ENCODE results near the gene COMT. TPM values are rescaled to one million over a fixed set of nuclear protein-coding genes. Genes with fewer than 3 reads are reported as not detected.

COMT gene
- total and polyA plus RNA-seq, 4 donors = 75.3 to 430 (median 146) TPM

DNA sequence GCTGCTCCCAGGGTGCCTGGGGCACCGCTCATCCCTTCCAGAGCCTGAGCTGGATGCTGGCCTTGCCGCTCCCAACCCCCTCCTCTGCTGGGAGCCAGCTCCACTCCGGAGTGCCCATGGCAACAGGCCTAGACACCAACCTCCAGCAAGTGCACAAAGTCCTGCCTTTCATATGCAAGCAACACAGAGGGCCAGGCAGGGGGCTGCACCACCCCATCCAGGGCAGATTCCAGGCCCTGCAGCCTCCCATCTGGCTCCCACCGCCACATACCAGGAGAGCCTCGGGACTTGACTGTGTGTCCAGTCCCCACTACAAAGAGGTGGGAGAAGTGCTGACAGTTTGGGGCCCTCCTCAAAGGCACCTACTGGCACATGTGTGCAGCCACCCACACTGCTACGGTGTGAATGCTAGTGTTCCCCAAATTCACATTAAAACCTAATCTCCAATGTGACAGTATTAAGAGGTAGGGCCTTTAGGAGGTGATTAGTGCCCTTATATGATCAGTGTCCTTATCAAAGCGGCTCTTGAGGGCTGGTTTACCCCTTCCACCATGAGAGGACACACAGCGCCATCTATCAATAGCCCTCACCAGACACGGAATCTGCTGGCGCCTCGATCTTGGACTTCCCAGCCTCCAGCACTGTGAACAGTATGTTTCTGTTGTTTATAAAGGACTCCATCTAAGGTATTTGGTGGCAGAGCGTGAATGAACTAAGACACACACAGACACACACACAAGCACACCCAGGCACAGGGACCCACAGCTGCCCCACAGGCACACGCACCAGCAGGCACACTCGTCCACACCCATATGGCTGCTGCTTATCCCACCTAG is 58.9 kb downstream of the COMT start:
- DNase-seq (ENCODE audit: low spot score) = no peak
- no peak overlapping the region for H3K9ac ChIP-seq (ENCODE audit: low read depth in 1 of 2, low read length in 2 of 2)
- H3K4me1 ChIP-seq (ENCODE audit: control insufficient read depth in 4 of 4, insufficient read depth in 4 of 4, low read length in 3 of 4) = peaks cover 10 to 45% (median 33%) of the 10 kb centered on the region in 4 donors
- H3K4me3 ChIP-seq (ENCODE audit: low read depth in 1 of 3, low read length in 3 of 3) = no peak overlapping the region
- no peaks in the 10 kb centered on the region for H3K9me3 ChIP-seq (ENCODE audit: control insufficient read depth in 4 of 4, low read length in 3 of 4)
- peak; percentile 13 for TF ChIP-seq HNF4G (IDR thresholded peaks at IDR 0.05)
- TF ChIP-seq RXRA (IDR thresholded peaks at IDR 0.05) = no peak
- TF ChIP-seq RAD21 (IDR thresholded peaks at IDR 0.05) = no peak
- peak; percentile 43 to 53 for TF ChIP-seq HNF4A (conservative IDR thresholded peaks at IDR 0.05)
- TF ChIP-seq, protein P1, sequence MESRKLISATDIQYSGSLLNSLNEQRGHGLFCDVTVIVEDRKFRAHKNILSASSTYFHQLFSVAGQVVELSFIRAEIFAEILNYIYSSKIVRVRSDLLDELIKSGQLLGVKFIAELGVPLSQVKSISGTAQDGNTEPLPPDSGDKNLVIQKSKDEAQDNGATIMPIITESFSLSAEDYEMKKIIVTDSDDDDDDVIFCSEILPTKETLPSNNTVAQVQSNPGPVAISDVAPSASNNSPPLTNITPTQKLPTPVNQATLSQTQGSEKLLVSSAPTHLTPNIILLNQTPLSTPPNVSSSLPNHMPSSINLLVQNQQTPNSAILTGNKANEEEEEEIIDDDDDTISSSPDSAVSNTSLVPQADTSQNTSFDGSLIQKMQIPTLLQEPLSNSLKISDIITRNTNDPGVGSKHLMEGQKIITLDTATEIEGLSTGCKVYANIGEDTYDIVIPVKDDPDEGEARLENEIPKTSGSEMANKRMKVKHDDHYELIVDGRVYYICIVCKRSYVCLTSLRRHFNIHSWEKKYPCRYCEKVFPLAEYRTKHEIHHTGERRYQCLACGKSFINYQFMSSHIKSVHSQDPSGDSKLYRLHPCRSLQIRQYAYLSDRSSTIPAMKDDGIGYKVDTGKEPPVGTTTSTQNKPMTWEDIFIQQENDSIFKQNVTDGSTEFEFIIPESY (IDR thresholded peaks at IDR 0.05) = no peak
- TF ChIP-seq SP1 (IDR thresholded peaks at IDR 0.05) = peak; percentile 45
- no peaks in the 10 kb centered on the region for H3K27me3 ChIP-seq (ENCODE audit: control insufficient read depth in 4 of 4, insufficient read depth in 4 of 4, low read length in 3 of 4)
- peak overlapping the region in 1 of 2 donors; percentile 8 for H3K27ac ChIP-seq (ENCODE audit: low read depth in 1 of 2, low read length in 2 of 2)
- H3K36me3 ChIP-seq (ENCODE audit: control insufficient read depth in 4 of 4, insufficient read depth in 3 of 4, low read depth in 1 of 4, low read length in 3 of 4) = no peaks in the 10 kb centered on the region
- 69% methylated on average over 14 of the region's 14 CpGs for WGBS

DNA sequence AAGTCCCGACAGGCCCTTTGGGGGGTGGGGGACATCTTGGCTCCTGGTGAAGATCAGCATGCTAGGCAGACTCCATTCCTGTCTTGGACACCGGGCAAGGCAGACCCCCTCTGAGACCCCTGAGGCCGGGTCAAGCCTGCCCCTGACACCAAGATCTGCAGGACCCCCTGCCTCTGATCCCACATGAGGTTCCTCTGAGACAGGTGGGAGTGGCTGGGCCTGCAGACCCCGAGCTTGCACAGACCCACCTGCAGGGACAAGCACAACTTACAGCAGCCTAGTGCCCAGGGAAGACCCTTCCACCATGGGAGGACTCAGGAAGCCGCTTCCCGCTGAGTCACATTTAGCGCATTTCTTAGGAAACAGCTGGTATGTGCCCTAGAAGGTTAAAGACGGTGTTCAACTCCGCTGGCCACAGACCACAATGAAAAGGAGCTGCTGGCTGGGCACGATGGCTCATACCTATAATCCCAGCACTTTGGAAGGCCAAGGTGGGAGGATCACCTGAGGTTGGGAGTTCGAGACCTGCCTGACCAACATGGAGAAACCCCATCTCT is 59.6 kb downstream of the COMT start:
- 84% methylated on average over 11 of the region's 11 CpGs for WGBS
- H3K4me1 ChIP-seq (ENCODE audit: control insufficient read depth in 4 of 4, insufficient read depth in 4 of 4, low read length in 3 of 4) = peaks cover 10 to 40% (median 33%) of the 10 kb centered on the region in 4 donors
- H3K9me3 ChIP-seq (ENCODE audit: control insufficient read depth in 4 of 4, low read length in 3 of 4) = no peaks in the 10 kb centered on the region
- H3K9ac ChIP-seq (ENCODE audit: low read depth in 1 of 2, low read length in 2 of 2) = no peak overlapping the region
- no peak for TF ChIP-seq HNF4G (IDR thresholded peaks at IDR 0.05)
- no peak for TF ChIP-seq YY1 (IDR thresholded peaks at IDR 0.05)
- TF ChIP-seq RXRA (IDR thresholded peaks at IDR 0.05) = no peak
- no peak for TF ChIP-seq TAF1 (conservative IDR thresholded peaks at IDR 0.05)
- TF ChIP-seq HNF4A (conservative IDR thresholded peaks at IDR 0.05) = no peak
- TF ChIP-seq, protein P2, sequence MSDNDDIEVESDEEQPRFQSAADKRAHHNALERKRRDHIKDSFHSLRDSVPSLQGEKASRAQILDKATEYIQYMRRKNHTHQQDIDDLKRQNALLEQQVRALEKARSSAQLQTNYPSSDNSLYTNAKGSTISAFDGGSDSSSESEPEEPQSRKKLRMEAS (IDR thresholded peaks at IDR 0.05) = no peak
- no peak for TF ChIP-seq NR2F2 (IDR thresholded peaks at IDR 0.05)
- TF ChIP-seq JUND (IDR thresholded peaks at IDR 0.05) = no peak
- TF ChIP-seq FOXA2 (IDR thresholded peaks at IDR 0.05) = no peak
- TF ChIP-seq, protein P1 (IDR thresholded peaks at IDR 0.05) = no peak
- TF ChIP-seq, protein P3, sequence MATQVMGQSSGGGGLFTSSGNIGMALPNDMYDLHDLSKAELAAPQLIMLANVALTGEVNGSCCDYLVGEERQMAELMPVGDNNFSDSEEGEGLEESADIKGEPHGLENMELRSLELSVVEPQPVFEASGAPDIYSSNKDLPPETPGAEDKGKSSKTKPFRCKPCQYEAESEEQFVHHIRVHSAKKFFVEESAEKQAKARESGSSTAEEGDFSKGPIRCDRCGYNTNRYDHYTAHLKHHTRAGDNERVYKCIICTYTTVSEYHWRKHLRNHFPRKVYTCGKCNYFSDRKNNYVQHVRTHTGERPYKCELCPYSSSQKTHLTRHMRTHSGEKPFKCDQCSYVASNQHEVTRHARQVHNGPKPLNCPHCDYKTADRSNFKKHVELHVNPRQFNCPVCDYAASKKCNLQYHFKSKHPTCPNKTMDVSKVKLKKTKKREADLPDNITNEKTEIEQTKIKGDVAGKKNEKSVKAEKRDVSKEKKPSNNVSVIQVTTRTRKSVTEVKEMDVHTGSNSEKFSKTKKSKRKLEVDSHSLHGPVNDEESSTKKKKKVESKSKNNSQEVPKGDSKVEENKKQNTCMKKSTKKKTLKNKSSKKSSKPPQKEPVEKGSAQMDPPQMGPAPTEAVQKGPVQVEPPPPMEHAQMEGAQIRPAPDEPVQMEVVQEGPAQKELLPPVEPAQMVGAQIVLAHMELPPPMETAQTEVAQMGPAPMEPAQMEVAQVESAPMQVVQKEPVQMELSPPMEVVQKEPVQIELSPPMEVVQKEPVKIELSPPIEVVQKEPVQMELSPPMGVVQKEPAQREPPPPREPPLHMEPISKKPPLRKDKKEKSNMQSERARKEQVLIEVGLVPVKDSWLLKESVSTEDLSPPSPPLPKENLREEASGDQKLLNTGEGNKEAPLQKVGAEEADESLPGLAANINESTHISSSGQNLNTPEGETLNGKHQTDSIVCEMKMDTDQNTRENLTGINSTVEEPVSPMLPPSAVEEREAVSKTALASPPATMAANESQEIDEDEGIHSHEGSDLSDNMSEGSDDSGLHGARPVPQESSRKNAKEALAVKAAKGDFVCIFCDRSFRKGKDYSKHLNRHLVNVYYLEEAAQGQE (IDR thresholded peaks at IDR 0.05) = no peak
- TF ChIP-seq, protein P4, sequence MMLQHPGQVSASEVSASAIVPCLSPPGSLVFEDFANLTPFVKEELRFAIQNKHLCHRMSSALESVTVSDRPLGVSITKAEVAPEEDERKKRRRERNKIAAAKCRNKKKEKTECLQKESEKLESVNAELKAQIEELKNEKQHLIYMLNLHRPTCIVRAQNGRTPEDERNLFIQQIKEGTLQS (IDR thresholded peaks at IDR 0.05) = no peak
- no peak for TF ChIP-seq FOXA1 (IDR thresholded peaks at IDR 0.05)
- H3K36me3 ChIP-seq (ENCODE audit: control insufficient read depth in 4 of 4, insufficient read depth in 3 of 4, low read depth in 1 of 4, low read length in 3 of 4) = no peaks in the 10 kb centered on the region
- no peak for DNase-seq (ENCODE audit: low spot score)
- H3K4me3 ChIP-seq (ENCODE audit: low read depth in 1 of 3, low read length in 3 of 3) = no peak overlapping the region
- no peaks in the 10 kb centered on the region for H3K27me3 ChIP-seq (ENCODE audit: control insufficient read depth in 4 of 4, insufficient read depth in 4 of 4, low read length in 3 of 4)
- H3K27ac ChIP-seq (ENCODE audit: low read depth in 1 of 2, low read length in 2 of 2) = peak overlapping the region in 1 of 2 donors; percentile 8

Measured in liver (tissue), 9 donors.